Activated CD4-positive, CD25-positive, alpha-beta regulatory T cell treated with anti-CD3 and anti-CD28 coated beads, Interleukin-2, amount 50 U/mL, for 16 hours (primary cell): ENCODE measurements around the gene UGT1A7.

Source experiments
- DNase-seq: peaks from one replicate; pipeline ENCODE4 v3.0.0-alpha.2; 2020; ENCODE audit warnings: low read depth, low spot score

Gene UGT1A7

GRCh38 chr2:233761040-233761769, 79.5 kb downstream of the UGT1A7 start:
- no peak for DNase-seq

GRCh38 chr2:233764264-233764663, 82.6 kb downstream of the UGT1A7 start:
- no peak for DNase-seq

- DNase-seq = no peak
Measured at GRCh38 chr2:233764761-233765160, 83.1 kb downstream of the UGT1A7 start.

- no peak for DNase-seq
Measured at GRCh38 chr2:233766416-233766815, 84.7 kb downstream of the UGT1A7 start.

GRCh38 chr2:233768076-233768475, 86.4 kb downstream of the UGT1A7 start:
- no peak for DNase-seq

GRCh38 chr2:233769260-233769659, 87.6 kb downstream of the UGT1A7 start:
- no peak for DNase-seq

GRCh38 chr2:233772153-233772552, 90.5 kb downstream of the UGT1A7 start:
- no peak for DNase-seq

GRCh38 chr2:233772583-233772982, 90.9 kb downstream of the UGT1A7 start:
- no peak for DNase-seq

GRCh38 chr2:233773854-233774253, 92.2 kb downstream of the UGT1A7 start:
- DNase-seq = no peak

- DNase-seq = no peak
Measured at GRCh38 chr2:233775414-233775813, 93.7 kb downstream of the UGT1A7 start.

- no peak for DNase-seq
Measured at GRCh38 chr2:233778030-233778429, 96.3 kb downstream of the UGT1A7 start, which contains the start of gene MROH2A. Gene MROH2A, plus strand, starts transcription at chr2:233778330. Its CDS starts 1,029 bp downstream, at chr2:233779359.

GRCh38 chr2:233779722-233780121, 98.0 kb downstream of the UGT1A7 start:
- no peak for DNase-seq

GRCh38 chr2:233780771-233781170, 99.1 kb downstream of the UGT1A7 start:
- DNase-seq = no peak

GRCh38 chr2:233789554-233789953, 107.9 kb downstream of the UGT1A7 start:
- no peak for DNase-seq

- DNase-seq = no peak
Measured at GRCh38 chr2:233791151-233791882, 109.6 kb downstream of the UGT1A7 start.

- no peak for DNase-seq
Measured at GRCh38 chr2:233791883-233792329, 110.2 kb downstream of the UGT1A7 start.

- no peak for DNase-seq
Measured at GRCh38 chr2:233792720-233793119, 111.0 kb downstream of the UGT1A7 start.

GRCh38 chr2:233793465-233794127, 111.9 kb downstream of the UGT1A7 start:
- DNase-seq = no peak

GRCh38 chr2:233794128-233794658, 112.5 kb downstream of the UGT1A7 start:
- DNase-seq = no peak

- no peak for DNase-seq
Measured at GRCh38 chr2:233795735-233796171, 114.1 kb downstream of the UGT1A7 start.

GRCh38 chr2:233796254-233796653, 114.6 kb downstream of the UGT1A7 start:
- DNase-seq = no peak
